RWPE2 (cell line): ENCODE results near the gene NPIPA8.
"Not testable (repeated sequence)": the region's sequence is repeated elsewhere in the genome, so short reads cannot be mapped to it uniquely, and the experiment has no call there.

Source experiments
- ATAC-seq: fragments of 200-7000 bp; cut with Tn5 transposase; 3 replicates; pipeline ENCODE4 v1.9.1; 2021; ENCODE audit warnings: low read depth
- DNase-seq: peaks from one replicate; pipeline ENCODE4 v3.0.0-alpha.2; 2020; ENCODE audit warnings: low spot score
- H3K27ac ChIP-seq: fragments of 450-650 bp; 2 replicates; pipeline ENCODE4 v1.5.1; 2017; ENCODE audit warnings: mild to moderate bottlenecking; ENCODE audit not compliant: poor library complexity, severe bottlenecking
- H3K27me3 ChIP-seq: fragments of 250-450 bp; sonication (Bioruptor Pico); 2 replicates; pipeline ENCODE4 v1.5.1; 2021; ENCODE audit warnings: mild to moderate bottlenecking, moderate library complexity; ENCODE audit not compliant: insufficient read depth, poor library complexity, severe bottlenecking
- H3K36me3 ChIP-seq: fragments of 250-450 bp; sonication (Bioruptor Pico); 2 replicates; pipeline ENCODE4 v1.5.1; 2020; ENCODE audit warnings: low read depth, mild to moderate bottlenecking, moderate library complexity
- H3K4me1 ChIP-seq: fragments of 250-450 bp; sonication (Bioruptor Pico); 2 replicates; pipeline ENCODE4 v1.5.1; 2021; ENCODE audit warnings: mild to moderate bottlenecking, moderate library complexity; ENCODE audit not compliant: insufficient read depth, poor library complexity, severe bottlenecking
- H3K4me3 ChIP-seq: fragments of 250-450 bp; sonication (Bioruptor Pico); 2 replicates; pipeline ENCODE4 v1.5.1; 2021; ENCODE audit warnings: mild to moderate bottlenecking, moderate library complexity; ENCODE audit not compliant: severe bottlenecking
- H3K9me3 ChIP-seq: fragments of 250-450 bp; sonication (Bioruptor Pico); 2 replicates; pipeline ENCODE4 v1.5.1; 2021; ENCODE audit warnings: mild to moderate bottlenecking, moderate library complexity; ENCODE audit not compliant: severe bottlenecking

NPIPA8 gene

DNA sequence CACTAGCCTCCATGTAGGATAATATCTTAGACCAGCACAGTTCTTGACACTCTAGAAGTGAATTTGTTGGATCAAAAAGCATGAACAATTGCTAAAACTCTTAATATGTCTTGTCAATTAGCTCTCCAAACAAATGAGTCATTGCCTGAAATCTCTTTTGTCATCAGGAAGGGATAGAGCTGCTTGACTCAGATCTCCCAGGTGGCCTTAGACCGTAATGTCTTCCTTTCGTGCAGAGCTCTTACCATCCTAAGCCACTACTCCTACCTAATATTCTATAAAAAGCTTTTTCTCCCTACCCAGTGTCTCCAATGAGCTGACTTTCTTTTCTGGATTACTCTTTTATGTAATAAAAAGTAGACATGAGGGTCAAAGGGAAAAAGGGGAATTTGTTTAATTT, 66.4 kb downstream of the NPIPA8 start:
- not testable (repeated sequence) for H3K36me3 ChIP-seq, H3K27me3 ChIP-seq, DNase-seq, H3K4me3 ChIP-seq, H3K4me1 ChIP-seq, H3K9me3 ChIP-seq, H3K27ac ChIP-seq
- ATAC-seq = peak; percentile 44; the same call in 2 of the 3 replicates
